Measurements from ENCODE around the gene ELFN1.

DNA sequence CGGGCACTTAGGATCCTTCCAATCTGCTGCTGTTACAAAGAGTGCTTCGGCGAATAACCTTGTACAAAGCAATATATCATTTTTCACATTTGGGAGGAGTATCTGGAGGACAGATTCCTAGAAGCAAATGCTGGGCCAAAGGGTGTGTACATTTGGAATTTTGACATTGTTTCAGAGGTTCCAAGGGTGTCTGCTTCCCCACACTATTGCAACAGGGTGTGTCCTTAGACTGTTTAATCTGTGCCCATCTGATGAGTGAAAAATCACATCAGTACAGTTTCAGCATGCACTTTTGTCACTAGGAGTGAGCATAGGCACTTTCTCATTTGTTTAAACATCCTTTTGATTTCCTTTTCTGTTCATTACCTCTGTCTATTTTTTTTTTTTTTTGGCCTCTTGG, 8.6 kb upstream of the ELFN1 start:
- TF ChIP-seq, protein P1, sequence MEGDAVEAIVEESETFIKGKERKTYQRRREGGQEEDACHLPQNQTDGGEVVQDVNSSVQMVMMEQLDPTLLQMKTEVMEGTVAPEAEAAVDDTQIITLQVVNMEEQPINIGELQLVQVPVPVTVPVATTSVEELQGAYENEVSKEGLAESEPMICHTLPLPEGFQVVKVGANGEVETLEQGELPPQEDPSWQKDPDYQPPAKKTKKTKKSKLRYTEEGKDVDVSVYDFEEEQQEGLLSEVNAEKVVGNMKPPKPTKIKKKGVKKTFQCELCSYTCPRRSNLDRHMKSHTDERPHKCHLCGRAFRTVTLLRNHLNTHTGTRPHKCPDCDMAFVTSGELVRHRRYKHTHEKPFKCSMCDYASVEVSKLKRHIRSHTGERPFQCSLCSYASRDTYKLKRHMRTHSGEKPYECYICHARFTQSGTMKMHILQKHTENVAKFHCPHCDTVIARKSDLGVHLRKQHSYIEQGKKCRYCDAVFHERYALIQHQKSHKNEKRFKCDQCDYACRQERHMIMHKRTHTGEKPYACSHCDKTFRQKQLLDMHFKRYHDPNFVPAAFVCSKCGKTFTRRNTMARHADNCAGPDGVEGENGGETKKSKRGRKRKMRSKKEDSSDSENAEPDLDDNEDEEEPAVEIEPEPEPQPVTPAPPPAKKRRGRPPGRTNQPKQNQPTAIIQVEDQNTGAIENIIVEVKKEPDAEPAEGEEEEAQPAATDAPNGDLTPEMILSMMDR (IDR thresholded peaks at IDR 0.05 in 2 of 3, conservative IDR thresholded peaks at IDR 0.05 in 1 of 3; ENCODE audit: control insufficient read depth in 2 of 3, extremely low read depth in 1 of 3, insufficient read depth in 1 of 3, low read depth in 3 of 3, low read length in 3 of 3), result no peak
- TF ChIP-seq, protein P2, sequence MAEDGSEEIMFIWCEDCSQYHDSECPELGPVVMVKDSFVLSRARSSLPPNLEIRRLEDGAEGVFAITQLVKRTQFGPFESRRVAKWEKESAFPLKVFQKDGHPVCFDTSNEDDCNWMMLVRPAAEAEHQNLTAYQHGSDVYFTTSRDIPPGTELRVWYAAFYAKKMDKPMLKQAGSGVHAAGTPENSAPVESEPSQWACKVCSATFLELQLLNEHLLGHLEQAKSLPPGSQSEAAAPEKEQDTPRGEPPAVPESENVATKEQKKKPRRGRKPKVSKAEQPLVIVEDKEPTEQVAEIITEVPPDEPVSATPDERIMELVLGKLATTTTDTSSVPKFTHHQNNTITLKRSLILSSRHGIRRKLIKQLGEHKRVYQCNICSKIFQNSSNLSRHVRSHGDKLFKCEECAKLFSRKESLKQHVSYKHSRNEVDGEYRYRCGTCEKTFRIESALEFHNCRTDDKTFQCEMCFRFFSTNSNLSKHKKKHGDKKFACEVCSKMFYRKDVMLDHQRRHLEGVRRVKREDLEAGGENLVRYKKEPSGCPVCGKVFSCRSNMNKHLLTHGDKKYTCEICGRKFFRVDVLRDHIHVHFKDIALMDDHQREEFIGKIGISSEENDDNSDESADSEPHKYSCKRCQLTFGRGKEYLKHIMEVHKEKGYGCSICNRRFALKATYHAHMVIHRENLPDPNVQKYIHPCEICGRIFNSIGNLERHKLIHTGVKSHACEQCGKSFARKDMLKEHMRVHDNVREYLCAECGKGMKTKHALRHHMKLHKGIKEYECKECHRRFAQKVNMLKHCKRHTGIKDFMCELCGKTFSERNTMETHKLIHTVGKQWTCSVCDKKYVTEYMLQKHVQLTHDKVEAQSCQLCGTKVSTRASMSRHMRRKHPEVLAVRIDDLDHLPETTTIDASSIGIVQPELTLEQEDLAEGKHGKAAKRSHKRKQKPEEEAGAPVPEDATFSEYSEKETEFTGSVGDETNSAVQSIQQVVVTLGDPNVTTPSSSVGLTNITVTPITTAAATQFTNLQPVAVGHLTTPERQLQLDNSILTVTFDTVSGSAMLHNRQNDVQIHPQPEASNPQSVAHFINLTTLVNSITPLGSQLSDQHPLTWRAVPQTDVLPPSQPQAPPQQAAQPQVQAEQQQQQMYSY (CRISPR knock-in tag; IDR thresholded peaks at IDR 0.05), result no peak
- TF ChIP-seq EZH2 (IDR thresholded peaks at IDR 0.05; ENCODE audit: borderline replicate concordance, control insufficient read depth, low read depth, low read length), result no peak

Measured in GM12878 (cell line).